H1 (cell line): ENCODE measurements around the gene ZHX3. TPM values are rescaled to one million over a fixed set of nuclear protein-coding genes. Genes with fewer than 3 reads are reported as not detected.

Source experiments
- CTCF ChIA-PET: fragments of 300-600 bp; sonication (Branson Sonifier 250); formaldehyde crosslinking; loops from one replicate; lab custom pipeline; 2021; ENCODE audit not compliant: partially characterized antibody; lab: Charles Lee
- POLR2A ChIA-PET: fragments of 300-600 bp; sonication (Branson Sonifier 250); formaldehyde crosslinking; loops from one replicate; lab custom pipeline; 2021; ENCODE audit warnings: inconsistent platforms; ENCODE audit not compliant: partially characterized antibody; lab: Charles Lee
- DNase-seq, 2 experiments: peaks; one replicate each; pipeline versions ENCODE4 v3.0.0 to v3.0.0-alpha.2; 2010 to 2022; ENCODE audit warnings: low spot score in 2 of 2, low read depth in 1 of 2, mixed read lengths in 1 of 2
- FAIRE-seq: peaks from 2 replicates; lab custom pipeline; 2011; peaks lifted over from hg19 to GRCh38; lab: Jason Lieb, UNC
- H2AFZ ChIP-seq: 2 replicates; pipeline ENCODE4 v1.8.1; 2012; ENCODE audit warnings: low read length, inconsistent platforms
- H2AK5ac ChIP-seq: 2 replicates; pipeline ENCODE4 v1.6.1; 2013; ENCODE audit warnings: low read depth, low read length
- H2BK120ac ChIP-seq: replicated peaks from 2 replicates; pipeline ENCODE3; 2013; ENCODE audit warnings: low read depth, low read length, inconsistent platforms
- H2BK12ac ChIP-seq: 2 replicates; pipeline ENCODE4 v1.6.1; 2013; ENCODE audit warnings: low read depth, low read length
- H2BK15ac ChIP-seq: 2 replicates; pipeline ENCODE4 v1.6.1; 2013; ENCODE audit warnings: low read length
- H2BK20ac ChIP-seq: 2 replicates; pipeline ENCODE4 v1.6.1; 2013; ENCODE audit warnings: low read length
- H2BK5ac ChIP-seq: 2 replicates; pipeline ENCODE4 v1.6.1; 2013; ENCODE audit warnings: low read depth, low read length
- H3K14ac ChIP-seq: 2 replicates; pipeline ENCODE4 v1.6.1; 2013; ENCODE audit warnings: inconsistent platforms; ENCODE audit not compliant: insufficient read length
- H3K18ac ChIP-seq: 2 replicates; pipeline ENCODE4 v1.6.1; 2013; ENCODE audit warnings: low read length; ENCODE audit errors: extremely low read depth
- H3K23ac ChIP-seq: 2 replicates; pipeline ENCODE4 v1.6.1; 2013; ENCODE audit warnings: inconsistent platforms; ENCODE audit not compliant: insufficient read length
- H3K23me2 ChIP-seq: 2 replicates; pipeline ENCODE4 v1.6.1; 2013; ENCODE audit warnings: low read depth, low read length
- H3K27ac ChIP-seq: 2 replicates; pipeline ENCODE4 v1.6.1; 2011; ENCODE audit warnings: low read depth, low read length, inconsistent platforms
- H3K27me3 ChIP-seq, 4 experiments: replicated peaks in 1 of 4; 1 replicate in 1 of 4; 2 replicates in 3 of 4; pipeline versions ENCODE4 v1.6.1 to v1.8.1; 2011 to 2013; ENCODE audit warnings: low read length in 3 of 4, mild to moderate bottlenecking in 3 of 4, inconsistent platforms in 2 of 4, mixed read lengths in 2 of 4, moderate library complexity in 1 of 4; ENCODE audit not compliant: control insufficient read depth in 3 of 4, insufficient read depth in 3 of 4; ENCODE audit errors: extremely low read depth in 1 of 4
- H3K36me3 ChIP-seq, 4 experiments: 2 replicates each; pipeline versions ENCODE4 v1.6.1 to v1.8.1; 2011 to 2013; ENCODE audit warnings: mild to moderate bottlenecking in 4 of 4, low read length in 3 of 4, moderate library complexity in 2 of 4, control low read depth in 1 of 4, inconsistent platforms in 1 of 4; ENCODE audit not compliant: insufficient read depth in 4 of 4, control insufficient read depth in 2 of 4
- H3K4ac ChIP-seq: replicated peaks from 2 replicates; pipeline ENCODE3; 2013; ENCODE audit warnings: low read length, low read depth, mixed read lengths, inconsistent platforms; ENCODE audit not compliant: insufficient read length
- H3K4me1 ChIP-seq, 4 experiments: replicated peaks in 1 of 4; 1 replicate in 1 of 4; 2 replicates in 3 of 4; pipeline versions ENCODE4 v1.6.1 to v1.8.1; 2011 to 2013; ENCODE audit warnings: low read length in 3 of 4, inconsistent platforms in 2 of 4, mixed read lengths in 1 of 4; ENCODE audit not compliant: insufficient read depth in 4 of 4, control insufficient read depth in 3 of 4
- H3K4me2 ChIP-seq, 2 experiments: 2 replicates each; pipeline versions ENCODE4 v1.6.1 to v1.8.1; 2011 to 2013; ENCODE audit warnings: low read depth in 2 of 2, low read length in 2 of 2, control low read depth in 1 of 2, inconsistent platforms in 1 of 2, mild to moderate bottlenecking in 1 of 2; ENCODE audit not compliant: insufficient read depth in 1 of 2
- H3K4me3 ChIP-seq, 4 experiments: fragments of 200-600, 300-600 bp in 1 of 4; sonication (generic), shearing (Covaris generic), sonication (Bioruptor Twin) in 1 of 4; 2 replicates each; pipeline versions ENCODE4 v1.5.1 to v1.8.1; 2011 to 2016; ENCODE audit warnings: low read length in 4 of 4, low read depth in 3 of 4, control low read depth in 2 of 4, inconsistent platforms in 2 of 4, mild to moderate bottlenecking in 2 of 4, mixed read lengths in 1 of 4, moderate library complexity in 1 of 4; ENCODE audit not compliant: insufficient read depth in 2 of 4; ENCODE audit errors: extremely low read depth in 1 of 4
- H3K56ac ChIP-seq: replicated peaks from 2 replicates; pipeline ENCODE3; 2013; ENCODE audit warnings: low read depth, mild to moderate bottlenecking, mixed read lengths, low read length, inconsistent platforms; ENCODE audit not compliant: insufficient read length
- H3K79me1 ChIP-seq: 2 replicates; pipeline ENCODE4 v1.6.1; 2013; ENCODE audit warnings: low read depth, low read length, control low read depth
- H3K79me2 ChIP-seq, 2 experiments: 2 replicates each; pipeline versions ENCODE4 v1.6.1 to v1.8.1; 2012 to 2013; ENCODE audit warnings: low read length in 2 of 2, mild to moderate bottlenecking in 2 of 2, inconsistent platforms in 1 of 2; ENCODE audit not compliant: insufficient read depth in 2 of 2, control insufficient read depth in 1 of 2
- H3K9ac ChIP-seq, 4 experiments: replicated peaks in 1 of 4; 1 replicate in 1 of 4; 2 replicates in 3 of 4; pipeline versions ENCODE4 v1.6.1 to v1.8.1; 2011 to 2013; ENCODE audit warnings: low read depth in 3 of 4, low read length in 3 of 4, control low read depth in 2 of 4, mild to moderate bottlenecking in 2 of 4, moderate library complexity in 2 of 4, inconsistent platforms in 1 of 4; ENCODE audit errors: extremely low read depth in 1 of 4
- H3K9me3 ChIP-seq, 2 experiments: 2 replicates each; pipeline versions ENCODE4 v1.6.1 to v1.8.1; 2012 to 2013; ENCODE audit warnings: mild to moderate bottlenecking in 2 of 2, moderate library complexity in 2 of 2, control low read depth in 1 of 2, inconsistent platforms in 1 of 2, low read depth in 1 of 2, low read length in 1 of 2, mixed read lengths in 1 of 2; ENCODE audit not compliant: insufficient read depth in 2 of 2
- H4K20me1 ChIP-seq, 2 experiments: replicated peaks in 1 of 2; 2 replicates each; pipeline versions ENCODE3 to v1.8.1; 2011 to 2013; ENCODE audit warnings: inconsistent platforms in 2 of 2, low read length in 2 of 2, mild to moderate bottlenecking in 1 of 2; ENCODE audit not compliant: insufficient read depth in 2 of 2, control insufficient read depth in 1 of 2
- H4K5ac ChIP-seq: 2 replicates; pipeline ENCODE4 v1.6.1; 2013; ENCODE audit warnings: low read length, low read depth, mixed read lengths, inconsistent platforms; ENCODE audit not compliant: insufficient read length
- H4K8ac ChIP-seq: 2 replicates; pipeline ENCODE4 v1.8.0; 2013; ENCODE audit warnings: mild to moderate bottlenecking, moderate library complexity, low read length, inconsistent platforms; ENCODE audit not compliant: insufficient read depth; ENCODE audit errors: extremely low read depth
- H4K91ac ChIP-seq: replicated peaks from 2 replicates; pipeline ENCODE3; 2013; ENCODE audit warnings: low read length, mixed read lengths, inconsistent platforms; ENCODE audit not compliant: insufficient read length
- ASH2L ChIP-seq: fragments of 200-600, 300-600 bp; sonication (generic); IDR thresholded peaks from one replicate; pipeline ENCODE4 v1.7.1; 2017; ENCODE audit warnings: low read length
- ATF3 ChIP-seq: IDR thresholded peaks from 2 replicates; pipeline ENCODE4 v1.6.1; 2011; ENCODE audit warnings: low read depth, mild to moderate bottlenecking, low read length; ENCODE audit not compliant: insufficient read depth
- CTBP2 ChIP-seq: IDR thresholded peaks from 2 replicates; pipeline ENCODE4 v1.7.0; 2011; ENCODE audit warnings: borderline replicate concordance, mild to moderate bottlenecking, moderate library complexity, mixed read lengths, low read length; ENCODE audit not compliant: insufficient read depth, insufficient read length
- EGR1 ChIP-seq: IDR thresholded peaks from 2 replicates; pipeline ENCODE4 v1.6.1; 2011; ENCODE audit warnings: low read depth, low read length, borderline replicate concordance
- EP300 ChIP-seq, 2 experiments: IDR thresholded peaks; 1 replicate in 1 of 2; 2 replicates in 1 of 2; pipeline ENCODE4 v1.6.1; 2011 to 2012; ENCODE audit warnings: low read depth in 2 of 2, low read length in 2 of 2, mild to moderate bottlenecking in 2 of 2, borderline replicate concordance in 1 of 2, inconsistent platforms in 1 of 2, moderate library complexity in 1 of 2
- GABPA ChIP-seq: IDR thresholded peaks from 2 replicates; pipeline ENCODE4 v1.6.1; 2011; ENCODE audit warnings: mild to moderate bottlenecking, low read length, moderate library complexity, borderline replicate concordance; ENCODE audit not compliant: insufficient read depth
- JUN ChIP-seq: IDR thresholded peaks from 2 replicates; pipeline ENCODE4 v1.6.1; 2011; ENCODE audit warnings: low read depth, mild to moderate bottlenecking, improper control_type of control experiment, low read length
- KDM4A ChIP-seq: IDR thresholded peaks from one replicate; pipeline ENCODE4 v1.7.1; 2012; ENCODE audit warnings: low read depth, mild to moderate bottlenecking, moderate library complexity, low read length, inconsistent platforms; ENCODE audit not compliant: severe bottlenecking
- NANOG ChIP-seq: IDR thresholded peaks from 2 replicates; pipeline ENCODE4 v1.6.1; 2011; ENCODE audit warnings: low read length, low read depth, mild to moderate bottlenecking, inconsistent platforms; ENCODE audit not compliant: insufficient read depth, poor library complexity, severe bottlenecking
- PHF8 ChIP-seq: fragments of 200-600 bp; sonication (generic); conservative IDR thresholded peaks from 2 replicates; pipeline ENCODE4 v1.7.1; 2012; ENCODE audit warnings: low read depth, mild to moderate bottlenecking, inconsistent platforms, low read length, moderate library complexity
- TEAD4 ChIP-seq: IDR thresholded peaks from 2 replicates; pipeline ENCODE4 v1.6.1; 2012; ENCODE audit warnings: low read depth, low read length, inconsistent platforms, mixed read lengths
- YY1 ChIP-seq: IDR thresholded peaks from 2 replicates; pipeline ENCODE4 v1.6.1; 2011; ENCODE audit warnings: low read depth, mild to moderate bottlenecking, low read length
- WGBS, 2 experiments: shearing (Covaris generic) in 1 of 2; methylation state at CpG; one replicate each; pipeline versions ENCODE4 v1.1.6 to v1.1.7; 2013 to 2015; ENCODE audit warnings: low lambda C conversion rate in 2 of 2, mixed read lengths in 2 of 2, inconsistent platforms in 1 of 2, low coverage in 1 of 2, missing lambda C conversion rate in 1 of 2; ENCODE audit not compliant: insufficient replicate concordance in 2 of 2, insufficient coverage in 1 of 2, insufficient read length in 1 of 2; ENCODE audit errors: extremely low coverage in 1 of 2, missing lambda C conversion rate in 1 of 2; 5-methylcytosine and 5-hydroxymethylcytosine counted together
- polyA plus RNA-seq, 7 experiments: library from polyadenylated mRNA; depleted of rRNA in 3 of 7; stranded (reverse) in 5 of 7; unstranded in 2 of 7; fragments of >200 nt in 5 of 7; fragments of 200-250 nt in 2 of 7; gene quantifications; 1 replicate in 5 of 7; 2 replicates in 1 of 7; 4 replicates in 1 of 7; pipeline versions ENCODE4 v1.2.1 to v1.2.3, GENCODE V29; 2011 to 2013; ENCODE audit warnings: missing spikeins in 2 of 7, mixed read lengths in 2 of 7
- total RNA-seq: library from RNA; stranded (reverse); fragmentation: NEBNext Ultra II Directional; extraction: Animal tissue kit (Norgen Biotek cat#: 25700); gene quantifications from 2 replicates; pipeline ENCODE4 v1.2.1, GENCODE V29; 2021

ZHX3 gene
- total and polyA plus RNA-seq, 2 of the 8 experiments (the other 6 are each of a cell fraction or from before 2014, with no cell fraction given): 1.00 to 7.8 TPM

GRCh38 chr20:41306061-41306727 lies 11.3 kb downstream of the ZHX3 start:
- POLR2A ChIA-PET: interaction anchor here (1.0 kb wide), 1 partner anchor 168 kb away, joined by 3 read pairs; no protein-coding TSS in a partner anchor
- FAIRE-seq (no peak), DNase-seq (no peak)
- no peaks in the 10 kb centered on the region for H4K20me1 ChIP-seq
- no peak overlapping the region for H2BK120ac ChIP-seq
- no peaks in the 10 kb centered on the region for H3K9me3 ChIP-seq
- no peak overlapping the region for H3K56ac ChIP-seq
- H3K23me2 ChIP-seq: no peaks in the 10 kb centered on the region; the same call in 1 of the 2 replicates
- no peaks in the 10 kb centered on the region for H3K79me2 ChIP-seq
- 85% methylated on average over 5 of the region's 5 CpGs; no CpG with 5 or more reads in 1 of the 2 experiments for WGBS, 2 experiments
- no peak overlapping the region for H4K5ac ChIP-seq
- H4K8ac ChIP-seq: no peak overlapping the region
- no peak overlapping the region for H2BK15ac ChIP-seq
- H2AK5ac ChIP-seq: no peak overlapping the region
- H3K23ac ChIP-seq: no peak overlapping the region
- no peak overlapping the region for H2BK20ac ChIP-seq
- no peaks in the 10 kb centered on the region; a peak in 1 of 7 replicates for H3K27me3 ChIP-seq
- H3K36me3 ChIP-seq: no peaks in the 10 kb centered on the region
- CTCF ChIA-PET: interaction anchor here (1.1 kb wide), 2 partner anchors 56 to 57 kb away, joined by 3 read pairs; no protein-coding TSS in a partner anchor
- H2BK5ac ChIP-seq: no peak overlapping the region
- no peak overlapping the region for H3K18ac ChIP-seq
- no peak overlapping the region for H3K14ac ChIP-seq
- no peak overlapping the region for H3K4me2 ChIP-seq
- no peak overlapping the region for H4K91ac ChIP-seq
- no peak overlapping the region for H2BK12ac ChIP-seq
- peaks cover 0 to 5% (median 0%) of the 10 kb centered on the region in 4 experiments; a peak in 3 of 7 replicates for H3K4me1 ChIP-seq
- no peak overlapping the region for H2AFZ ChIP-seq
- H3K9ac ChIP-seq: no peak overlapping the region
- no peaks in the 10 kb centered on the region for H3K79me1 ChIP-seq
- H3K4ac ChIP-seq: no peak overlapping the region
- no peak overlapping the region for H3K4me3 ChIP-seq
- no peak overlapping the region for H3K27ac ChIP-seq
- no peak for TF ChIP-seq NANOG
- no peak for TF ChIP-seq PHF8
- TF ChIP-seq JUN: no peak
- no peak for TF ChIP-seq YY1
- TF ChIP-seq ATF3: no peak
- TF ChIP-seq GABPA: no peak
- no peak for TF ChIP-seq ASH2L
- no peak for TF ChIP-seq EGR1
- TF ChIP-seq EP300 (IDR thresholded peaks at IDR 0.05; ENCODE audit: borderline replicate concordance in 1 of 2, low read depth in 2 of 2, low read length in 2 of 2): no peak
- no peak for TF ChIP-seq TEAD4
- no peak for TF ChIP-seq KDM4A
- TF ChIP-seq CTBP2: no peak
